UCSD-AML1 (cell line): ENCODE data around the gene DUOXA2.
"Not testable (repeated sequence)": the region's sequence is repeated elsewhere in the genome, so short reads cannot be mapped to it uniquely, and the experiment has no call there.

Source experiments
- DNase-seq: peaks from one replicate; lab custom pipeline; 2025; ENCODE audit not compliant: unreplicated experiment; lab: John Stamatoyannopoulos, UW

DUOXA2 gene

DNA sequence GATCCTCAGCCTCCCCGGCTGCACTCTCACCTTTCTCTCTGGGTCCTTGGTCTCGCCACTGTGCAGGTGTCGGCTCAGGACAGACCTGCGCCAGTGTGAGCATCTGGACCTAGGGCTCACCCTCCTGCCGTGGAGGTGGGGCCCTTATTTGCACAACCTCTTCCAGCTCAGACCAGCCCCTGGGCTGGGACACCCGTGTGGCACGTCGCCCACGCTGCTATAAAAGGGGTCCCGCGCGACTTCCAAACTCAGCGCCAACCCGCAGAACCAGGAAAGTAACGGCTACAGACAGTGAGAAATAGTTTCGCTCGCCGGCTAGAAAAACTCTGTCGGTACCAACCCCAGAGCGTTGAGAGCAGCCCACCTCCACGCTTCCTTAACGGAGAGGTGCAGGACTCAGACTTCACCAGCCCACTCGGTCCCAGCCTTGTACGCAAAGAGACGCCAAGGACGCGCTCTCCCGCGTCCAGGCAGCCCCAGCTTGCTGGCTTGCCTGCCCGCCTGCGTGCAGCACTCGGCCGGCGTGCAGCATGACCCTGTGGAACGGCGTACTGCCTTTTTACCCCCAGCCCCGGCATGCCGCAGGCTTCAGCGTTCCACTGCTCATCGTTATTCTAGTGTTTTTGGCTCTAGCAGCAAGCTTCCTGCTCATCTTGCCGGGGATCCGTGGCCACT is at the start of gene DUOXA2, which contains the start of gene DUOX2:
TSS of gene DUOXA2 (plus strand) at position 251 of the 675 bp plus-strand sequence. CDS start at position 531, 280 bp downstream.
TSS of gene DUOX2 (minus strand) at position 97 of the 675 bp plus-strand sequence. CDS start 761 bp downstream, outside the sequence.
- DNase-seq, result no peak

DNA sequence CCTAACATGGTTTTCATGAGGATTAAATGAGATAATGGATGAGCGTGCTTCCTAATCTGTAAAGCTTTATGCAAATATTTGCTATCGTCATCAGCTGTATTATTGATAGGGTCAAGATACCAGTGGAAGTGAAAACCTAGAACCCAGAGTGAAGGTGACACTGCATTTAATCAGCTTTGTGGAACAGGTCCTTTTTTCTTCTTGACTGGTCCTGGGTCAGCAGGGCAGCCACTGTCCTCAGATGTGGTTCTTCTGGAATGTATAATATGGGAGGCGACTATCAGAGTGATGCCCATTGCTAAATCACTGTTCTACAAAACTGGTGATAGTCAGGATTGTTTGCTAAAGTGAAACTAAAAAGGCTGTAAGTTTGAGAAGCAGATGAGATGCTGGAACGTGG is 49.7 kb upstream of the DUOXA2 start:
- no peak for DNase-seq

DNA sequence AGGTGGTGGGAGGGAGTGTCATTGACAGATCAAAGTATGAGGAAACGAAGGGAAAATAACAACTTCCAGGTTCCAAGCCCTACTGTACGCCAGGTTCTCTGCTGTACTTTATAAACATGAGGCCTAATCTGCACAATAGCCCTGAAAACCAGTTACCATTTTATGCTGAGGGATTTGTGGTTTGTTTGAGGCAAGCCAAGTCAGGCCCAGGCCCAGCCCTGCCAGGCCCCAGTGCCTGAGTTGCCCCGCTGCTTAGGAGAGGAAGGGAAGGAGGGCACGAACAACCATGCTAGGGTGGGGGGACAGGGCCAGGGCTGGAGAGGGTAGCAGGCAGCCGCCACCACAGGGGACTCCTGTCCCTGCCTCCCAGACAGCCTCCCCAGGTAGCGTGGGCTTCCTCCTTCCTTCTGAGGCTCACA is 44.2 kb upstream of the DUOXA2 start:
- not testable (repeated sequence) for DNase-seq

DNA sequence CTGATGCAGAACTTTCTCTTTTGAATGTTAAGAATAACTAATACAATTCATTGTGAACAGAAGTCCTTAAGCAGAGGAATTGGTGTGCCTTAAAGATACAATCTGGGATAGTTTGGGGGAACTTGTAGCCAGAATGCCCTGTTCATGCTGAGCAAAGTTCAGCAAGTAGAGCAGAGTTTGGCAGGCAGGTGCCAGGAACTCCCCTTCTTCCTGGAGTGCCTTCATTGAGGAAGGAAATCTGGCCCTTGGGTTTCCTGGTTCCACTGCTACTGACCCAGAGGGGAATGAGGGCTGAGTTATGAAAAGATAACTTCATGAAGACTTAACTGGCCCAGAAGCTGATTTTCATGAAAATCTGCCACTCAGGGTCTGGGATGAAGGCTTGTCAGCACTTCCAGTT is 40.5 kb upstream of the DUOXA2 start:
- DNase-seq, result not testable (repeated sequence)

DNA sequence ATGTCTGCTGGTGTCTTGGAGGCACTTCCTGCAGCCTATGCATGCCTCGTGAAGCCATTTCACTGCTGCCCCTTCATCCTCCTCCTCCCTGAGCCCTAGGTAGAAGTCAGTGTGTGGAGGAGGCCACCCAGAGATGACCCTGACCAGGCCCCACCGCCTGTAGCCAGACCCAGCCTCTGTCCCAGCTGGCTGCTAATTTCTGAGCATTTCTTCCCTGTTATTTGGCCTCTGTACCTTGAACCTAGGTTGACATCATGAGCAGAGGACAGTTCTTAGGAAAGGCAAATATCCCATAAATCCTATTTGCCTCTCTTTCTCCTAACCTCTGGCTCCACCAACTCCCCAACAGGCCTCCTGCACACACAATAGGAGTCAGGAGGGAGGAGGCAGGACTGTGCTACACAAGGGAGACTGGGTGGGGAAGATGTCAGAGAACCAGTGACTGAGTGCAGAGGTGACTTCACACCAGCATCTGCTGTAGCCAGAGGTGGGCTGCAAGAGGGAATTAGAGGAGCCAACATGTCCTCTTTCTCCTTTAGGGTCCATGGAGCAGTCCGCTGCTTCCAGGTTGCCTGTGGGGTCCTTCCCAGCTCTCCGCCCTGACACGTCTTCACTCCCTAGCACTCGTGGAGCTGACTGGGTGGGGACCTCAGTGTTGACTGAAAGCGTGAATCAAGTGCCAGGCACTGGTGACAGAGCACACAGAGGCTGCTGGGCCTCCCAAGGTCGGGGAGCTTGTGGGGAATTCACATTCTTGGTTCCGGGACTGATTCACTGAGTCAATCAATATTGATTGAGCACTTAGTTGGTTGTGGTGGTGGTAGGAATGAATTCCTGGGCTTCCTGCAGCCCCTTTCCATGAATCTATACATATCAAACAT is 38.4 kb upstream of the DUOXA2 start:
- not testable (repeated sequence) for DNase-seq

DNA sequence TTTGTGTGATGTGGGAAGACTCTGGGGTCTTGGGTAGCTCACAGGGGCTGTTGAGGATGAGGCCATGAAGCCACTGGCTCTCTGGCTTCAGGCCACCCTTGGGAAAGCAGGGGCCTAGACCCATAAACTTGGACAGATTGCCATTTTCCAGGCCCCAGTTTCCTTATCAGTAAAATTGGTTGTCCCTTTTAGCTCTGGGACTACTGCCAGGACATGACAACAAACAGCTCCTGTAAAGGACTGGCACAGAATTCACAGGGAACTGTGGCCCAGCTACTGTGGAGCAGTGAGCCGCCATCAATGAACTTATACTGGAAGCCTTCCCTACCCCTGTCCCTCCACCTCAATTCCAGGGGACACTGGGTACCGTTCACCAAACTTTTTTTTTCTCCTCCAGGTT is 36.7 kb upstream of the DUOXA2 start:
- not testable (repeated sequence) for DNase-seq

DNA sequence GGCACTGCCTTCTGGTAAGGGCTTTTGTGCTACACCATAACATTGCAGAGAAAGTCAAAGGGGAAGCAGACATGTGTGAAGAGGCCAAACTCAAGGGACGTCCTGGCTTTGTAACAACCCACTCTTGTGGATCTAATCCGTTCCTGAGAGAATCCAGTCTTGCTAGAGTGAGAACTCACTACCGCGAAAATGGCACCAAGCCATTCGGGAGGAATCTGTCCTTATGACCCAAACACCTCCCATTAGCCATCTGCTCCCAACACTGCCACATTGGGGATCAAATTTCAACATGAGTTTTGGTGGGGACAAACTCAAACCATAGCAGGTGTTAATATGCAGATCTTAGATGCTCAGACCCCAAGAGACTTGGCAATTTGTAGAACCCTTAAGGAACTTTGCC is 34.9 kb upstream of the DUOXA2 start:
- not testable (repeated sequence) for DNase-seq

DNA sequence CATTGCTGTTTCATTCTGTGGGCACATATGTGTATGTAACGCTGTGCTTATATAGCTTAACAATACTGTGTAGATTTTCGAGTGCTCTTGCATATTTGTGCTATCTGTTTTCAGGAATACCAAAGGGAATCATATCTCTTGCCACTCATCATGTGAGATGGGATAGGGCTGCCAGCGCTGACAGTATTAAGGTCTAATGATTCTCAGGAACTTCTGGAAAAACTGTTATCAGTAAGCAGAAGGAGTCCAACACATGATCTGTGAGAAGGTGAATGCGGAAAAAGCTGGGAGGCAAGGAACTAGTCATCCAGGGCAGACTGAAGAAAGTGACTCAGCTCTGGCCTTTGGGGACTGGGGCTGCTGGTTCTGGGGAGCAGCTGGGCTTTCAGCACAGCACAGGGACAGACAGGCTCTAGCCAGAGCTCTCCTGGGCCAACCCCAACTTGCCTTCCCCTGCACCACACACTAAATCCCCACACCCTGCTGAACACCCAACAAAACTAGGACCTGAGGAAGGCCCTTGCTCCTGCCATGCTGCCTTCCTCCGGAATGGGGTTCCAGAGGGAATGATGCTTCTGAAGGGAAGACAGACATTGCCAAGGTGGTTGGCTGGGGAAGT is 34.4 kb upstream of the DUOXA2 start:
- not testable (repeated sequence) for DNase-seq

DNA sequence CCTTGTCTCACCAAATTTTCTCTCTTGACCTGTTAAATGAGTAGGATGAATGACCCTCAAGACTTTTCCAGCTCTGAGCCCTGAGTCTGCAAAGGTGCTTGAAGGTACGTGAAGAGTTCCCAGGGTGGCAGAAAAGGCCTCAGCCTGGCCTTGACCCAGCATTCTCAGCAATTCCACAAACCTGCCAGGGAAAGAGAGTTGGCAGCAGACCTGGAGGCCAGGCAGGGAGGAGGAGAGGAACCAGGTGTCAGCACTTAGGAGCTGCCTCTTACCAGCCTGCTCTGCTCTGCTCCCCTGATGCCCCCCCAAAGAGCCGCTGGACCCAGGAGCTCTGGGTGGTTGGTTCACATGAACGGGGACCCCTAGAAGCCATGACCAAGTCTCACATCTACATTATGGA is 33.5 kb upstream of the DUOXA2 start:
- not testable (repeated sequence) for DNase-seq

DNA sequence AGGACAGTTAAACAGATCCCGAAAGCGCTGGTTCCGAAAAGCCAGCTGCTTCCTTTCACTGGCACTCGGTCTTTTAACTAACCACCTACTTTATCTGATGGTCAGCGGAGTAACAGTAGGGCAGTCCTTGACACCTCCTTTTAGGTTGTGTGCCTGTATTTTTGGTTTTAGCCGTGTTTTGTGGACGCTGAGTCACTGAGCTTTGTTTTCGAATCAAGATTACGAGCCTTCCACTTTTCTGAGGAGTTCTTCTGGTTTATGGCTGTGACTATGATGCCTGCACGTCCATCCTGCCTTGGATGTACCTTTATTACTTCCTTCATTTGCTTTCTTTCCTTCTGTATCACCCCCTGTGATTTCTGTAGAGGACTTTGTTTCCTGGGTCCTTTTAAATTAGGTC is 31.7 kb upstream of the DUOXA2 start:
- DNase-seq, result not testable (repeated sequence)

DNA sequence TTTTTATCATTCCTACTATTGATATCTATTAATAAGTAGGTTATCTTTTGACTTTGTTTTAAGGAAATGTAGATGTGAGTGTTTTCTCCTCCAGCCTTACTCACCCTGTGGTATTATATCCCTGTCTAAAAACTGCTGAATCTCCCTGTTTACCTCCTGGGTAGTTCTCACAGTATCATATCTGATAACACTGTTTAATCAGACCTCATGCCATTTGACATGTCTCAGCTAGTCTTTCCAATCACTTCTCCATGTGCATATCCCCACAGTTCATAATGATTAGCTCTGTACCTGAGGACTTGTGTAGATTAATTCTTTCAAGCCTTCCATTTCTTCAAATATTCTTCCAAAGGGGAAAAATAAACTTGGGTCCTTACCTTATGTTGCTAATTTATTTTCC is 30.9 kb upstream of the DUOXA2 start:
- DNase-seq, result no peak

DNA sequence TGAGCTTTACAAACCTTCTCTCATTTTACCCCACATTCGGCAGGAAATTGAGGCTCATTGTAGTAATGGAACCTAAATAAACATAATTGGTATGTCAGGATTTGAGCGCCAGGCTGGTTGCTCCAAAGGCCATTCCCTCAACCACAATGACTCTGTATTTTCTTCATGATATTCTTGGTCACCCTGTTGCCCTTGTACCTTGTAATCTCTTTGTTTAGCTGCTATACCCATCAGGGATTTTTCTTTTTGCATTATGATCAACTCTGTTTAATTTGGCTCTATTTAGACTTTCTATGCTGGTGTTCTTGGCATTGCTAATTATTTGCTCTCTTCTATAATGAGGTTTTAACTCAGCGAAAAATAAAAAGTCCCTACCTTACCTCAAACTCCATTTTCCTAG is 30.0 kb upstream of the DUOXA2 start:
- no peak for DNase-seq

DNA sequence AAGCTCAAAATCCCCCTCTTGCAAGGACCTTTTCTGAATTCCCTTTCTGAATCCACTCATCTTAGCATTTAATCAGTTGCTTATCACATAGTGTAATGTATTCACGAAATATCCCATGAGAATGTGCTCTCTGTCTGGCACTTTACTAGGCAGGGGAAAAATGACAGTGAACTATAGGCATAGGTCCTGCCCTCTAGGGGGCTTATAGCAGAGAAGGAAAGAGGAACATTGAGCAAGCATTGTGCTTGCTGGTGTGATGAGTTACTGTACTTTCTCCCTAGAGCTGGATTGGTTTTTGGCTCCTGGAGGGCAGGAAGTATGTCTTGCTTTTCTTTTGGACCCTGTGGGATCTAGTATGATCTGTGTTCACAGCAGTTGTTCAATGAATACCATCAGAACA is 26.6 kb upstream of the DUOXA2 start:
- no peak for DNase-seq

DNA sequence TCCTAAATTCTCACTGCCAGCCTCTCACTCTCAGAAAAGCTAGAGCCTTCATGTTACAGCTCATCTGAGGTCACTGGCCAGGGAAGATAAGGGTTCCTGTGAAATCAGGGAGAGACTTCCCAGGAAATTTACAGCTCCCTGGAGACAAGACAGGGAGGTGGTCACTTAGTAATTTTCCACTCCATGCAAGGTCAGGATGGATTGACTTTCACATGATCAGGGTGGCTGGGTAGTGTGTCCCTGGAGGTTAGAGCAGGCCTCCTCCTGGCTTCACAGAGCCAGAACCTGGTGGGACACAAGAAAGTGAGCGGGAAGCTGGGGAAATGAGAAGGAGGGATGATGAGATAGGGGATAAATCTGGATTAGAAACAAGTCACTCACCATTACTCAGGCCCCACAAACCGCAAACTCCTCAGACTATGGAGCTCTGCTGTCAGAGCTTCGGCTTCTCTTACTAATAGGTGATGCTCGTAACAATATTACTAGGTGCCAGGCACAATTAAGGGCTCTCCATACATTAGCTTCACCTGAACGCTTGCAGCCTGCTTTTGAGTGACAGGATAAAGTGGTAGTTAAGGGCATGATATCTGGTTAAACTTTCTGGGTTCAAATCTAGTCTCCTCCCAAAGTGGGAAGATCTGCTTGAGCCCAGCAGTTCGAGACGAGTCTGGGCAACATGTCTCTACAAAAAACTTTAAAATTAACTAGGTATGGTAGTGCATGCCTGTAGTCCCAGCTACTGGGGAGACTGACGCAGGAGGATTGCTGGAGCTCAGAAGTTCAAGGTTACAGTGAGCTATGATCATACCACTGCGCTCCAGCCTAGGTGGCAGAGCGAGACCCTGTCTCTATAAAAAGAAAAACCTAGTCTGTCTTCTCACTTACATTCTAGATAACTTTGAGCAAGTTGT is 25.1 kb upstream of the DUOXA2 start:
- DNase-seq, result no peak

DNA sequence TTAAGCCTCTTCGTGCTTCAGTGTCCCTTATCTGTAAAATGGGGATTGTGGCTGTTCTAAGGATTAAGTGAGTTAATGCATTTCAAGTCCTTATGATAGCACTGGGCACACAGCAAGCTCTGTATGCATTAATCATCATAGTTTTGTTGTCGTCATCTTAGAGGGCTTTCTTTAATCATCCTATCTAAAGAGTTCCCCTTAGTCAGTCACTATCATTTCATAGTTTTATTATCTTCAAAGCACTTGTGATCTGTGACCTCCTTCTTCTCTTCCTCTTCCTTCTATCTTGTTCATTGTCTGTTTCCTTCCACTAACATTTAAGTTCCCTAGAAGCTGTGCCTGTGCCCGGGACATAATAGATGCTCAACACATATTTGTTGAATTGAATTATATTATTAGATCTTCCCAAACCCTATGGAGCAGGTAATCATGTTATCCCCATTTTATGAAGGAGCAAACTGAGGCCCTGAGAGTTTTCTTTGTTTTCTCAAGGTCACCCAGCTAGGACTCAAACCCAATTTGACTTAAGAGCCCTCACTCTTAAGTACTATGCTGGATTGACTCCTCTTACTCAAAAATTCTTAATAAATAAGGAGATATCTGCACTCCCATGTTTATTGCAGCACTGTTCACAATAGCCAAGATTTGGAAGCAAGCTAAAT is 24.3 kb upstream of the DUOXA2 start:
- no peak for DNase-seq

DNA sequence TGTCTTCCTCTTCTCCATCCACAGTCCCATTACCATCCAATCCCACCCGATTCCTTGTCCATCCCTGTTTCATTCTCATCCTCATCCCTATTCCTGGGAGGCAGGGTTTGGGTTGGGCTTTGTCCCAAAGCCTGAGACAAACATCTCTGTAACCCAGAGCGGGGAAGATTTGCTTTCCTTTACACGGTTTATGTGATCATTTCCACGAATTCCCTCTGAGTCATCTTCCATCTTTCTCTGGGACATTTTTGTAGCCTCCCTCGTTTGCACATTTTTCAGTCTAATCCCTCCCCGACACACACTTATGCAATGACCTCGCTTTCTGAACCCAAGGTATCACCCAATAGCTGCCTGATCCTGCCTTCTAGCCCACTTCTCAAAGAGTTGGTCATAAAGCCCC is 23.0 kb upstream of the DUOXA2 start:
- no peak for DNase-seq

DNA sequence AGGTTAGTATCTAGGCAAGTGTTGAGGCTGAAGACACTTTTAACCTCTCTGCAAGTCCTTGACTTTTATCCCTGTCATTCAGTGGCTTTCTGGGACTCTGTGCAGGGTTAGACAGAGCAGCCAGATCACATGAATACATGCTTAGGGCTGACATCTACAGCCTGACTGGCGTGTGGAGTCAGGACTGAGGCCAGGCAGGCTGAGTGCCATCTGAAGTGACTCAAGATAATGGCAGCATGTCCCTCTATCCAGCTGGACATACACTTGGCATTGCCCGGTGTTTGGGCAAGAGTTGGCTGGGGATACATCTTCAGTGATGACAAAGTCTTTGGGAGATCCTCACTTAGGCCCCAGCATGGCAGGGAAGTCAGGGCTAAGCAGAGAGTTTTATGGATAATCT is 22.6 kb upstream of the DUOXA2 start:
- no peak for DNase-seq

DNA sequence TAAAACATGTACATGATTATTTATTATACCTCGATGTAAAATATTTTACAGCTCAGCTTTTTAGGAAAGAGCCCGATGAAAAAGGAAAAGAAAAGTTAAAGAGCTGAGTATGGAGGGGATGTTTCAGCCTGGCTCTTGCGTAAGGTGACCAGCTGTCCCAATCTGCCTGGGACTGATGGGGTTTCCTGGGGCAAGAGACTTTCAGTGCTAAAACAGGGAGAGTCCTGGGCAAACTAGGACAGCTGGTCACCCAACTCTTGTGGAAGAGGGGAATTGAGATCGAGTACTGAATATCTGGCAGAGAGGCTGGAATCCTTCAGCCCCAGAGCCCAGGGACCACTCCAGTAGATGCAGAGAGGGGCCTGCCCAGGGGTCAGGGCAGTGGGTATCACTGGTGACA is 21.1 kb upstream of the DUOXA2 start:
- DNase-seq, result no peak

DNA sequence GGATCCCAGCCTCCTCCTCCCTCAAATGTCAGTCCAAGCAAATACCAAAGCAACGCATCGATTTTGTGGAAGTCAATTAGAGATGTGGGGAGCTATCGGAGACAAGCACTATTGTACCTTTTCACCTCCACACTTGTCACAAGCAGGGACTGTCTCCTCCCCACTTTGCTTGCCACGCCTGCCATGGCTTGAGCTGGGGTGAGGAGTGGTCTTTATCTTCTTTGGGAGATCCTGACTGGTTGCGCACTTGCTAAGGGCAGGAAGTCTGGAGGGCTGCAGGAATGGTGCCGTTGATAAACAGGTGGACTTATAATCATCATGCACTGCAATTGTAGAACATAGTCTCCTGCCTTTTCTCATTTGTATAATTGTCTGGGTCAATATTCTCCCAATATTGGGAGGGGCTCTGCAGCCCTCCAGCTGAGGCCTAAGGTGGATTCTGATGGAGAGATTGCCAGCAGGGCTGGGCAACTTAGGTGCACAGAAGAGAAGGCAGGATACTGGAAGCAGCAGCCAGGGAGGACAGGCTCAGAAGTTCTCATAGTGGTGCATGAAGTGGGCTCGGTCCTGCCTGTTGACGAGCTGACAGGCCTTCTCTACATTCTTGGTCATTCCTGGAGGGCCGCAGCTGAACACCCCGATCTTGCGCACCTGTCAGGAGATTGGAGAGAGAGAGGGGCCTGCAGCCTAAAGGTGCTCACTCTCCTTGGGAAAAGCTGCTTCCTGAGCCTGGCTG is 20.3 kb upstream of the DUOXA2 start:
- no peak for DNase-seq

DNA sequence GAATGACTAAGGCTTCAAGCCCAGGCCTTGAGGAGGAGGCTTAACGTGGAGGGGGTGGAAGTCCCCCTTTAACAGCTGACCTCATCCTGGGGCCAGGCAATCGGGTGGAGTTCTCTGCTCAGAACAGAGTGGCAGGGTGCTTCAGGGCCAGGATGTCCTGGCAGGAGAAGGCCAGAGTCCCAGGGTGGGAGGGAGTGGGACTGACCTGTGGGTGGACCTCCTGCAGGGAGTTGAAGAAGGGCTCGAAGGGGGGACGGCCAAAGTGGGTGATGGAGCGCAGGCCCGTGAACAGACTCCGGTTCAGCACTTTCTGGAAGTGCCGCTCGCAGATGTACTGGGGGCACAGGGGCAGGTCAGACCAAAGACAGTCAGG is 19.8 kb upstream of the DUOXA2 start:
- no peak for DNase-seq
